GM04503 (cell line): ENCODE data around the gene UBE3B.
"Not testable (repeated sequence)": the region's sequence is repeated elsewhere in the genome, so short reads cannot be mapped to it uniquely, and the experiment has no call there.

Source experiments
- DNase-seq: peaks from one replicate; pipeline ENCODE4 v3.0.0-alpha.2; 2012; ENCODE audit warnings: low read depth

The UBE3B gene

DNA sequence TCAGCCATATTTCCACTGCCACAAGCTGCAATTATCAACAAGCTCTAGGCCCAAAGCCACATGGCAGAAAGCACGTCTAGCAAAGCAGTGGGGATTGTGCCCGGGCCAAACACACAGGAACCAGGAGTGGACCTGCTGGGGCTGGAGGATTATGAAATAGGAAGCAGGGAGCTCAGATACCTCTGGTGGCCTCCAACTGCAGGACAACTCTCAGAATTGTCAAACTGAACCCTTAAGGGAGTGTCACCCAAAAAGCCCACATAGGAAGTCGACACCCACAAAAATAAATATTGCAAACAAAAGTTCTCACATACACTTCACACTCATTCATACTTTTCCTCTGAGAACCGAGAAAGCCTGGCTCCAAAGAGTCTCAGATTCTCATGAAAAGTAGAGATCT is 26.5 kb upstream of the UBE3B start:
- no peak for DNase-seq

GRCh38 chr12:109451400-109451799 is 26.0 kb upstream of the UBE3B start:
- DNase-seq, result no peak

DNA sequence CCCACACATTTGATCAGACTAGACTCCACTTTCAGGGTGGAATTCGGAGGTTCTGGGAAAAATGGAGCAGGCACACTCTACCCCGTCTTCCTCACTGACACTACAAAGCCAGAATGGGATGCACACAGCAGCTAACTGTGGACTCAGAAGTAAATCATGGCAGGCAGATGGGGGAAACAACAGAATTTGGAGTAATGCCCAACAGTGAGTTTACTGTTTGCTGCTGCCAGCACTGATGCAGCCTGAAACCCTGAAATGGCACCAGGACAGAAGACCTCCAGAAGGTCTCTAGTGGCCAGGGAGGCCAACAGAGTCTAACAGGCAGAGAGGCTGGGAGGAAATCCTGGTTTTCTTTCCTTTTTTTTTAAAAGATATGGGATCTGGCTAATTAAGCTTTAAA is 24.9 kb upstream of the UBE3B start:
- no peak for DNase-seq

DNA sequence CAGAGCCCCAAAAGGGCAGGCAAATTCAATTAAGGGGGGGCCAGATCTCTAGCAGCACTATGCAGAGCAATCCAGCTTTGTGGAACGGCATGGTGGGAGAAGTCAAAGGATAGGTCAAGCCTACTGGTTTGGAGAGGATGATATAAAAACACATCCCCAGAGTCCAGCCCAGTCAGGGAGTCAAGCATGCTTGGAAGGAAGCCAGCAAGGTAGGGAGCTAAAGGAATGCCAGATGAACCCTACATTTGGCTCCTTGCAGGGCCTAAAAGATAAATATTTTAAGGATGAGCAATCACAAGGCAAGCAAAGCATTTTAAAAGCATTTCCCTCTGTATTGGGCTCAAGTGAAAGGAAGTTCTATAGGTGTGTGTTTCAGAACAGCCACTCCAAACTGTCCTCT is 21.7 kb upstream of the UBE3B start:
- DNase-seq, result no peak

GRCh38 chr12:109458086-109458485 is 19.3 kb upstream of the UBE3B start:
- no peak for DNase-seq

DNA sequence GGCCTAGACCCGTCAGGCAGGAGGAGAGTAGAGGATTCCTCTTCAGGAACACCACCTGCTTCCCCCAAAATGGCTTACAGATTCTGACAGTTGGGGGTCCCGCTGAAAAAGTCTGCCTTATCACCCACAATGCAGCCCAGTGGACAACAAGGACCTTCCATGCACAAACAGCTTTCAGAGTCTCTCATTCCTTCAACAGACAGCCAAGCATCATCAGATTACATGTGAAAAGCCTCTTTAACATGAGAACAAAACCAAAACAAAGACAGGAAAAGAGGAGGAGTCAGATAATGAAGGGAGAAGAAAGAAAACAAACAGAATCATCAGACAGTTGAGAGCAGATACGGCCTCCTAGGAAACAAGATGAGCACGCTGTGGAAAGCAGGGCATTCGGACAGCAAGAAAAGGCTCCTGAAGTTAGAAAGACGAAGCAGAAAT is 18.6 kb upstream of the UBE3B start:
- peak; percentile 40 for DNase-seq

GRCh38 chr12:109459247-109459646 is 18.2 kb upstream of the UBE3B start:
- DNase-seq, result no peak

DNA sequence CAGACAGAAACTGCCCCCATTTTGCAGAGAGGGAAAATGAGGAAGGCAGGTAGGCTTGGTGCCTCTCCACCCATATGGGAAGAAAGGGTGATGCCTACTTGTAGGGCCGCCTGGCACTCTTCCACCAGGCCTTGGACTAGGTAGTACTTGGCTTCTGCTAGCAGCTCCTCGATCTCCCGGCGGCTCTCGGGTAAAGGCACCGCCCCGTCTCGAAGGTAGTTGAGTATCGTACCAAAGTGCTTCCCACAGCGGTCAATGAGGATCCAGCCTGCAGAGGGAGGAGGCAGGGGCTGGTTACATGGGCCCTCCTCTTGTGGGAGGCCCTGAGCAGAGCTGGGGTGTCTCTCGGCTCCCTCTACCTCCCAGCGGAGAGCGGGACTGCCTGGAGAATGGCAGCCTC is 16.9 kb upstream of the UBE3B start:
- DNase-seq, result no peak

- no peak for DNase-seq
Observed at GRCh38 chr12:109461049-109461845, 16.2 kb upstream of the UBE3B start.

- peak; percentile 96 for DNase-seq
Observed at GRCh38 chr12:109461846-109462756, 15.3 kb upstream of the UBE3B start.

- DNase-seq, result peak; percentile 96
Observed at GRCh38 chr12:109462868-109463692, 14.4 kb upstream of the UBE3B start.

- no peak for DNase-seq
Observed at GRCh38 chr12:109463756-109464155, 13.7 kb upstream of the UBE3B start.

GRCh38 chr12:109464642-109465351 is 12.6 kb upstream of the UBE3B start:
- no peak for DNase-seq

DNA sequence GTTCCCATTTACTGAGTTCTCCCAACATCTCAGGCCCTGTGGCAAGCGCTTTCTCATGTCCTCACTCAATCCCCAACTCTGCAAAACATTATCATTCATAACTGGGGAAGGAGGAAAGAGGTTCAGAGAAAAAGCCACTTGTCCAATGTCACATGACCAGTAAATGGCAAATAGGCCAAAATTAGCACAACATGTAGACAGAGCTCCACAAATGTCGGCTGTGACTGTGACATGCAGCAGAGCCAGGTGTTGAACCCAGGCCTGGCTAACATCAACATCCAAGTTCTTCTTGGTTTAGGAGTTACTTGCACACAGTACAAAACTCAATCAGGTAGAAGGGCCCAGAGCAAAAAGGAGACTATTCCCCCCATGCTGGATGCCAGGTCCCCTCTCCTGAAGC is 11.1 kb upstream of the UBE3B start:
- DNase-seq, result no peak

DNA sequence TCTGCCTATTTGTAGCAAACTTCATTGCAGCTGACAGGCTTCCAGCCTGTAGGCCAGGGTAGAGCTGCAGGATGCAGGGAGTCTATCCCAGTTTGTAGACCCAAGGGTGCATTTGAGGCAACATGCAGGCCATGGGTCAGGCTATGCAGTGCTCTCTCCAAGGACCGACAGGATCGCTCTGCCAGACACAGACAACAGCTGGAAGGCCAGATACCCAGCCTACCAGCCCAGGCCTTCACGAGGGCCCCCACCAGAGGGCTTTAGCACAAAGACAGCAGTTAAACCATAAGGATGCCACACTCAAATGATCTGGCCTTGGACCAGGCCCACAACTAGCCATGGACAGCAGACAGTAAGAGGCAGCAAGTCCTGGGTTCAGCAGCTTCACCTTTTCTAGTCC is 10.6 kb upstream of the UBE3B start:
- no peak for DNase-seq

DNA sequence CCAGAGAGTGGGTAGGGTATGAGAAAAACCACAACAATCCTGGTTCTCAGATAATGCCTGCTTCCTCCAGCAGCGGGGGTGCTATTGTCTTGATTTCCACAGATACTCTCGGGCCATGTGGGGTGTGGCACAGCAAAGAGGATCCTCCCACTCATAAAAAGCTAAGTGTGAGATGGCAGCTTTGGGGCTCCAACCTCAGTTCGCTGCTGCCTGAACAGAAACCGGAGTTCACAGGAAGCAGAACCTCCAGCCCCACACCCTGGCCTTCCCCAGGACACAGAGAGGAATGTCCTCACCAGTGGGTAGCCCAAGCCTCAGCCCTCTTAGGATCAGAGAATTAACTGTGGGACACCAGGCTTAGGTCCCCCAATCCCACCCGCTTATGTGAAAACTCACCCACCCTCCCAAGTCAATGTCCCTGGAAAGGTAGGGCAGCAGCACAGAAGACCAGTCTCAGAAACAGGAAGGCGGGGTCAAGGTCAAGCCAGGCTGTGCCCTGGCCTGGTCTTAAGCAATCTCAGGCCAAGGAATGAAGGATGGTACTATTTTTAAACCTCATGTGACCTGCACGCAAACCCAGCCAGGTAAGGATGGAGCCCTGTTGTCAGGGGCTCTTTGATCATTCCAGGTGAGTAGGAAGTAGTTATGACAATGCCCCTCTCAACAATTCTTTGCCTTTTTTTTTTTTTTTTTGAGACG is 9.3 kb upstream of the UBE3B start:
- no peak for DNase-seq

- no peak for DNase-seq
Observed at GRCh38 chr12:109469517-109469916, 7.9 kb upstream of the UBE3B start.

GRCh38 chr12:109473006-109473405 is 4.4 kb upstream of the UBE3B start:
- no peak for DNase-seq

DNA sequence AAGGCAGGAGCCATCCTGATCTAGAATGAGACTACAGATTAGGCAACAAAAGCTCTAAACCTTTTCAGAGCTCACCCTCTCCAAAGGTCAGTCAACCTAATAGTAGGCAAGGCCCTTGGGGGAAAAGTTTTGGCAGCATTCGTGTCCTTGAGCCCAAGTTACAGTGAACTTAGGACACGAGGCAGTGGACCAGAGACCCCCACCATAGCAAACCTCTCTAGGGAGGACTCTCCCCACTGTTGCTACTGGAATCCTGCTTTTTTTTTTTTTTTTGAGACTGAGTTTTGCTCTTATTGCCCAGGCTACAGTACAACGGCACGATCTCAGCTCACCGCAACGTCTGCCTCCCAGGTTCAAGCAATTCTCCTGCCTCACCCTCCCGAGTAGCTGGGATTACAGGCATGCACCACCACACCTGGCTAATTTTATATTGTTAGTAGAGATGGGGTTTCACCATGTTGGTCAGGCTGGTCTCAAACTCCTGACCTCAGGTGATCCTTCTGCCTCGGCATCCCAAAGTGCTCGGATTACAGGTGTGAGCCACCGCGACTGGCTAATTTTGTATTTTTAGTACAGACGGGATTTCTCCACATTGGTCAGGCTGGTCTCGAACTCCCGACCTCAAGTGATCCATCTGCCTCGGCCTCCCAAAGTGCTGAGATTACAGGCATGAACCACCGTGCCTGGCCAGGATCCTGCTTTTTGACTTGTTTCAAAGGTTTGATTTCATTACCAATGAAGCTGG is 3.7 kb upstream of the UBE3B start:
- not testable (repeated sequence) for DNase-seq

GRCh38 chr12:109475121-109475520 is 2.3 kb upstream of the UBE3B start:
- DNase-seq, result no peak
